ENCODE data around the gene U2AF2.

DNA sequence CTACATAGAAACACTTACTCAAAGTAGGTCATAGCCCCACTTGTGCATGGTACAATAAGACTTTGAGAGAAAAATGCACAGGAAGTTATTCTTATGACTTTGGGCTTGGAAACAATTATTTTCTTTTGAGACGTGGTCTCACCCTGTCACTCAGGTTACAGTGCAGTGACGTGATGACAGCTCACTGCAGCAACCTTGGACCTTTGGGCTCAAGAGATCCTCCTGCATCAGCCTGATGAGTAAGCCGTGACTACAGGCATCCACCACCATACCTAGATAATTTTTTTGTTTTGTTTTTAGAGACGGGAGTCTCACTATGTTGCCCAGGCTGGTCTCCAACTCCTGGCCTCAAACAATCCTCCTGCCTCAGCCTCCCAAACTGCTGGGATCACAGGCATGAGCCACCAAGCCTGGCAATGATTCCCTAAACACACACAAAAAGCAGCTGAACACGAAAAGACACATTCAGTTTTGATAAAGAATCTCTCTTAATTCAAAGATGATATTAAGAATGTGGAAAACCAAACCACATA, 65.4 kb downstream of the U2AF2 start:
- TF ChIP-seq, protein P1, sequence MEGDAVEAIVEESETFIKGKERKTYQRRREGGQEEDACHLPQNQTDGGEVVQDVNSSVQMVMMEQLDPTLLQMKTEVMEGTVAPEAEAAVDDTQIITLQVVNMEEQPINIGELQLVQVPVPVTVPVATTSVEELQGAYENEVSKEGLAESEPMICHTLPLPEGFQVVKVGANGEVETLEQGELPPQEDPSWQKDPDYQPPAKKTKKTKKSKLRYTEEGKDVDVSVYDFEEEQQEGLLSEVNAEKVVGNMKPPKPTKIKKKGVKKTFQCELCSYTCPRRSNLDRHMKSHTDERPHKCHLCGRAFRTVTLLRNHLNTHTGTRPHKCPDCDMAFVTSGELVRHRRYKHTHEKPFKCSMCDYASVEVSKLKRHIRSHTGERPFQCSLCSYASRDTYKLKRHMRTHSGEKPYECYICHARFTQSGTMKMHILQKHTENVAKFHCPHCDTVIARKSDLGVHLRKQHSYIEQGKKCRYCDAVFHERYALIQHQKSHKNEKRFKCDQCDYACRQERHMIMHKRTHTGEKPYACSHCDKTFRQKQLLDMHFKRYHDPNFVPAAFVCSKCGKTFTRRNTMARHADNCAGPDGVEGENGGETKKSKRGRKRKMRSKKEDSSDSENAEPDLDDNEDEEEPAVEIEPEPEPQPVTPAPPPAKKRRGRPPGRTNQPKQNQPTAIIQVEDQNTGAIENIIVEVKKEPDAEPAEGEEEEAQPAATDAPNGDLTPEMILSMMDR (IDR thresholded peaks at IDR 0.05; ENCODE audit: low read depth, low read length): no peak
- no peak for TF ChIP-seq EZH2phosphoT487 (IDR thresholded peaks at IDR 0.05; ENCODE audit: low read depth)

All from OCI-LY3 (cell line).